Loucy (cell line): ENCODE data around the gene ARID1B.

ENCODE experiments used
- CTCF ChIP-seq: fragments of 200-600 bp; sonication (generic); conservative IDR thresholded peaks from 2 replicates; pipeline ENCODE4 v1.5.1; 2014; ENCODE audit warnings: mild to moderate bottlenecking, antibody characterized with exemption, low read length
- EZH2phosphoT487 ChIP-seq: fragments of 200-600 bp; IDR thresholded peaks from 2 replicates; pipeline ENCODE4 v1.6.1; 2018; ENCODE audit warnings: antibody characterized with exemption, mild to moderate bottlenecking, moderate library complexity, borderline replicate concordance

- TF ChIP-seq CTCF (no peak), EZH2phosphoT487 (no peak)
Measured at GRCh38 chr6:156814036-156814581, 36.9 kb downstream of the ARID1B start.
